GM10248 (cell line): ENCODE results near the gene TRNP1.

ENCODE experiments used
- CTCF ChIA-PET: fragments of 300-600 bp; sonication (Branson Sonifier 250); formaldehyde crosslinking; extraction: SDS; loops from one replicate; lab custom pipeline; 2021; ENCODE audit warnings: antibody characterized with exemption; lab: Yijun Ruan, JAX
- POLR2A ChIA-PET: fragments of 350-650 bp; sonication (Branson Sonifier 250); formaldehyde crosslinking; extraction: SDS; loops from one replicate; lab custom pipeline; 2020; ENCODE audit warnings: antibody characterized with exemption; lab: Yijun Ruan, JAX
- DNase-seq: peaks from one replicate; pipeline ENCODE4 v3.0.0; 2012; ENCODE audit errors: extremely low spot score
- CTCF ChIP-seq: IDR thresholded peaks from 2 replicates; pipeline ENCODE4 v1.5.1; 2012; ENCODE audit warnings: mild to moderate bottlenecking, low read depth; ENCODE audit errors: extremely low read depth, missing control alignments, control extremely low read depth

TRNP1 gene

GRCh38 chr1:26998429-26999300 lies 5.2 kb downstream of the TRNP1 start:
- ChIA-PET POLR2A (no interaction called here), CTCF (interaction anchor here (0.6 to 8.4 kb wide), 21 partner anchors 8 to 395 kb away, joined by 3 to 52 read pairs (median 5); partner anchors contain the start of gene TENT5B)
- no peak for DNase-seq
- no peak for TF ChIP-seq CTCF

- DNase-seq = no peak
- no peak for TF ChIP-seq CTCF
- POLR2A ChIA-PET = no interaction called here
- CTCF ChIA-PET = interaction anchor here (2.0 to 8.4 kb wide), 4 partner anchors 14 to 100 kb away, joined by 6 to 52 read pairs (median 28); no protein-coding TSS in a partner anchor
These were observed 6.0 kb downstream of the TRNP1 start for GRCh38 chr1:26999440-26999987.

GRCh38 chr1:27000090-27000816 lies 6.8 kb downstream of the TRNP1 start:
- ChIA-PET CTCF (interaction anchor here (4.3 kb wide), 1 partner anchor 15 kb away, joined by 22 read pairs; no protein-coding TSS in a partner anchor), POLR2A (no interaction called here)
- no peak for DNase-seq
- no peak for TF ChIP-seq CTCF

GRCh38 chr1:27000817-27001460 lies 7.4 kb downstream of the TRNP1 start:
- no peak for DNase-seq
- CTCF ChIA-PET = no interaction called here
- no peak for TF ChIP-seq CTCF
- POLR2A ChIA-PET = no interaction called here

GRCh38 chr1:27001570-27002360 lies 8.3 kb downstream of the TRNP1 start:
- ChIA-PET CTCF (interaction anchor here (1.2 kb wide), 1 partner anchor 97 kb away, joined by 3 read pairs; no protein-coding TSS in a partner anchor), POLR2A (interaction anchor here (0.6 kb wide), 1 partner anchor 233 kb away, joined by 3 read pairs; no protein-coding TSS in a partner anchor)
- DNase-seq = no peak
- no peak for TF ChIP-seq CTCF
